PC-9 (cell line): Measurements from ENCODE around the gene HES1.

Source experiments
- CTCF ChIP-seq: fragments of 200-600 bp; sonication (generic); conservative IDR thresholded peaks from 2 replicates; pipeline ENCODE4 v1.6.1; 2017; ENCODE audit warnings: mixed run types, antibody characterized with exemption, mild to moderate bottlenecking, moderate library complexity
- EZH2 ChIP-seq: fragments of 200-600 bp; sonication (generic); IDR thresholded peaks from 2 replicates; pipeline ENCODE4 v1.8.0; 2017; ENCODE audit warnings: antibody characterized with exemption, low read depth

- TF ChIP-seq CTCF (no peak), EZH2 (no peak)
These were observed 33.5 kb upstream of the HES1 start for GRCh38 chr3:194102436-194102835.
